ENCODE results near the gene ZFAND3.
"Not testable (repeated sequence)": the region's sequence is repeated elsewhere in the genome, so short reads cannot be mapped to it uniquely, and the experiment has no call there.

ZFAND3 gene

GRCh38 chr6:38119516-38119915 lies 300.0 kb downstream of the ZFAND3 start:
- H3K27me3 ChIP-seq (replicated peaks; ENCODE audit: control insufficient read depth, insufficient read depth, low read length, poor library complexity, severe bottlenecking), result no peaks in the 10 kb centered on the region
- no peaks in the 10 kb centered on the region for H3K4me1 ChIP-seq (ENCODE audit: control insufficient read depth, insufficient read depth, low read length, poor library complexity, severe bottlenecking)
- no peaks in the 10 kb centered on the region for H3K9me3 ChIP-seq (ENCODE audit: control insufficient read depth, low read length)
- no peak overlapping the region for H3K4me3 ChIP-seq (ENCODE audit: insufficient read depth, low read depth, low read length, poor library complexity, severe bottlenecking)
- H3K27ac ChIP-seq (ENCODE audit: insufficient read depth, low read length, poor library complexity, severe bottlenecking), result no peak overlapping the region
- no peak for DNase-seq
- peaks cover 11% of the 10 kb centered on the region for H3K36me3 ChIP-seq (ENCODE audit: control insufficient read depth, insufficient read depth, low read length)

GRCh38 chr6:38124224-38124926 lies 304.8 kb downstream of the ZFAND3 start:
- not testable (repeated sequence) for H3K27ac ChIP-seq (ENCODE audit: insufficient read depth, low read length, poor library complexity, severe bottlenecking); H3K36me3 ChIP-seq (ENCODE audit: control insufficient read depth, insufficient read depth, low read length); H3K4me3 ChIP-seq (ENCODE audit: insufficient read depth, low read depth, low read length, poor library complexity, severe bottlenecking); DNase-seq; H3K9me3 ChIP-seq (ENCODE audit: control insufficient read depth, low read length); H3K4me1 ChIP-seq (ENCODE audit: control insufficient read depth, insufficient read depth, low read length, poor library complexity, severe bottlenecking); H3K27me3 ChIP-seq (replicated peaks; ENCODE audit: control insufficient read depth, insufficient read depth, low read length, poor library complexity, severe bottlenecking)

GRCh38 chr6:38127284-38127683 lies 307.8 kb downstream of the ZFAND3 start:
- H3K36me3 ChIP-seq (ENCODE audit: control insufficient read depth, insufficient read depth, low read length), result no peaks in the 10 kb centered on the region
- no peaks in the 10 kb centered on the region for H3K9me3 ChIP-seq (ENCODE audit: control insufficient read depth, low read length)
- no peaks in the 10 kb centered on the region for H3K4me1 ChIP-seq (ENCODE audit: control insufficient read depth, insufficient read depth, low read length, poor library complexity, severe bottlenecking)
- H3K27ac ChIP-seq (ENCODE audit: insufficient read depth, low read length, poor library complexity, severe bottlenecking), result no peak overlapping the region
- DNase-seq, result no peak
- no peak overlapping the region for H3K4me3 ChIP-seq (ENCODE audit: insufficient read depth, low read depth, low read length, poor library complexity, severe bottlenecking)
- no peaks in the 10 kb centered on the region for H3K27me3 ChIP-seq (replicated peaks; ENCODE audit: control insufficient read depth, insufficient read depth, low read length, poor library complexity, severe bottlenecking)

GRCh38 chr6:38131527-38131965 lies 312.0 kb downstream of the ZFAND3 start:
- peaks cover 4% of the 10 kb centered on the region for H3K36me3 ChIP-seq (ENCODE audit: control insufficient read depth, insufficient read depth, low read length)
- no peak overlapping the region for H3K4me3 ChIP-seq (ENCODE audit: insufficient read depth, low read depth, low read length, poor library complexity, severe bottlenecking)
- no peak for DNase-seq
- no peaks in the 10 kb centered on the region for H3K9me3 ChIP-seq (ENCODE audit: control insufficient read depth, low read length)
- H3K27me3 ChIP-seq (replicated peaks; ENCODE audit: control insufficient read depth, insufficient read depth, low read length, poor library complexity, severe bottlenecking), result no peaks in the 10 kb centered on the region
- H3K27ac ChIP-seq (ENCODE audit: insufficient read depth, low read length, poor library complexity, severe bottlenecking), result no peak overlapping the region
- no peaks in the 10 kb centered on the region for H3K4me1 ChIP-seq (ENCODE audit: control insufficient read depth, insufficient read depth, low read length, poor library complexity, severe bottlenecking)

- H3K27me3 ChIP-seq (replicated peaks; ENCODE audit: control insufficient read depth, insufficient read depth, low read length, poor library complexity, severe bottlenecking), result no peaks in the 10 kb centered on the region
- no peak overlapping the region for H3K27ac ChIP-seq (ENCODE audit: insufficient read depth, low read length, poor library complexity, severe bottlenecking)
- peaks cover 4% of the 10 kb centered on the region for H3K36me3 ChIP-seq (ENCODE audit: control insufficient read depth, insufficient read depth, low read length)
- no peak for DNase-seq
- no peaks in the 10 kb centered on the region for H3K9me3 ChIP-seq (ENCODE audit: control insufficient read depth, low read length)
- H3K4me1 ChIP-seq (ENCODE audit: control insufficient read depth, insufficient read depth, low read length, poor library complexity, severe bottlenecking), result no peaks in the 10 kb centered on the region
- no peak overlapping the region for H3K4me3 ChIP-seq (ENCODE audit: insufficient read depth, low read depth, low read length, poor library complexity, severe bottlenecking)
These were observed 314.6 kb downstream of the ZFAND3 start for GRCh38 chr6:38133932-38134703.

GRCh38 chr6:38134704-38135088 lies 315.2 kb downstream of the ZFAND3 start:
- Histone ChIP-seq H3K4me1 (ENCODE audit: control insufficient read depth, insufficient read depth, low read length, poor library complexity, severe bottlenecking) (no peaks in the 10 kb centered on the region), H3K27me3 (replicated peaks; ENCODE audit: control insufficient read depth, insufficient read depth, low read length, poor library complexity, severe bottlenecking) (no peaks in the 10 kb centered on the region), H3K4me3 (ENCODE audit: insufficient read depth, low read depth, low read length, poor library complexity, severe bottlenecking) (no peak overlapping the region), H3K27ac (ENCODE audit: insufficient read depth, low read length, poor library complexity, severe bottlenecking) (no peak overlapping the region), H3K9me3 (ENCODE audit: control insufficient read depth, low read length) (no peaks in the 10 kb centered on the region), H3K36me3 (ENCODE audit: control insufficient read depth, insufficient read depth, low read length) (peaks cover 4% of the 10 kb centered on the region)
- no peak for DNase-seq

GRCh38 chr6:38136547-38136946 lies 317.0 kb downstream of the ZFAND3 start:
- DNase-seq, result no peak
- Histone ChIP-seq H3K27me3 (replicated peaks; ENCODE audit: control insufficient read depth, insufficient read depth, low read length, poor library complexity, severe bottlenecking) (no peaks in the 10 kb centered on the region), H3K4me1 (ENCODE audit: control insufficient read depth, insufficient read depth, low read length, poor library complexity, severe bottlenecking) (no peaks in the 10 kb centered on the region), H3K27ac (ENCODE audit: insufficient read depth, low read length, poor library complexity, severe bottlenecking) (no peak overlapping the region), H3K4me3 (ENCODE audit: insufficient read depth, low read depth, low read length, poor library complexity, severe bottlenecking) (no peak overlapping the region), H3K9me3 (ENCODE audit: control insufficient read depth, low read length) (no peaks in the 10 kb centered on the region), H3K36me3 (ENCODE audit: control insufficient read depth, insufficient read depth, low read length) (peaks cover 4% of the 10 kb centered on the region)

- H3K27ac ChIP-seq (ENCODE audit: insufficient read depth, low read length, poor library complexity, severe bottlenecking), result no peak overlapping the region
- DNase-seq, result no peak
- H3K4me3 ChIP-seq (ENCODE audit: insufficient read depth, low read depth, low read length, poor library complexity, severe bottlenecking), result no peak overlapping the region
- no peaks in the 10 kb centered on the region for H3K9me3 ChIP-seq (ENCODE audit: control insufficient read depth, low read length)
- H3K4me1 ChIP-seq (ENCODE audit: control insufficient read depth, insufficient read depth, low read length, poor library complexity, severe bottlenecking), result no peaks in the 10 kb centered on the region
- no peaks in the 10 kb centered on the region for H3K27me3 ChIP-seq (replicated peaks; ENCODE audit: control insufficient read depth, insufficient read depth, low read length, poor library complexity, severe bottlenecking)
- peaks cover 2% of the 10 kb centered on the region for H3K36me3 ChIP-seq (ENCODE audit: control insufficient read depth, insufficient read depth, low read length)
These were observed 318.2 kb downstream of the ZFAND3 start for GRCh38 chr6:38137608-38138265.

- H3K9me3 ChIP-seq (ENCODE audit: control insufficient read depth, low read length), result no peaks in the 10 kb centered on the region
- H3K4me1 ChIP-seq (ENCODE audit: control insufficient read depth, insufficient read depth, low read length, poor library complexity, severe bottlenecking), result no peaks in the 10 kb centered on the region
- no peak for DNase-seq
- H3K27me3 ChIP-seq (replicated peaks; ENCODE audit: control insufficient read depth, insufficient read depth, low read length, poor library complexity, severe bottlenecking), result no peaks in the 10 kb centered on the region
- no peak overlapping the region for H3K4me3 ChIP-seq (ENCODE audit: insufficient read depth, low read depth, low read length, poor library complexity, severe bottlenecking)
- H3K36me3 ChIP-seq (ENCODE audit: control insufficient read depth, insufficient read depth, low read length), result no peaks in the 10 kb centered on the region
- H3K27ac ChIP-seq (ENCODE audit: insufficient read depth, low read length, poor library complexity, severe bottlenecking), result no peak overlapping the region
These were observed 318.8 kb downstream of the ZFAND3 start for GRCh38 chr6:38138374-38138773.

GRCh38 chr6:38141085-38141484 lies 321.6 kb downstream of the ZFAND3 start:
- Histone ChIP-seq H3K9me3 (ENCODE audit: control insufficient read depth, low read length) (no peaks in the 10 kb centered on the region), H3K27me3 (replicated peaks; ENCODE audit: control insufficient read depth, insufficient read depth, low read length, poor library complexity, severe bottlenecking) (no peaks in the 10 kb centered on the region), H3K36me3 (ENCODE audit: control insufficient read depth, insufficient read depth, low read length) (peaks cover 4% of the 10 kb centered on the region), H3K4me1 (ENCODE audit: control insufficient read depth, insufficient read depth, low read length, poor library complexity, severe bottlenecking) (no peaks in the 10 kb centered on the region), H3K4me3 (ENCODE audit: insufficient read depth, low read depth, low read length, poor library complexity, severe bottlenecking) (no peak overlapping the region), H3K27ac (ENCODE audit: insufficient read depth, low read length, poor library complexity, severe bottlenecking) (no peak overlapping the region)
- DNase-seq, result no peak

Data from effector memory CD4-positive, alpha-beta T cell (primary cell).